ENCODE measurements around the gene FBXW4.

- TF ChIP-seq CTCF (IDR thresholded peaks at IDR 0.05) (no peak), POLR2AphosphoS5 (IDR thresholded peaks at IDR 0.05) (no peak), POLR2A (IDR thresholded peaks at IDR 0.05) (no peak)
Measured at GRCh38 chr10:101611096-101611905, 83.7 kb downstream of the FBXW4 start.

Measured in prostate gland (tissue), 2 donors.